HEK293 (cell line): Measurements from ENCODE around the gene UBIAD1.

Experiments
- SCRT2 ChIP-seq: fragments of 450-650 bp; formaldehyde crosslinking; IDR thresholded peaks from 2 replicates; pipeline ENCODE4 v1.5.1; 2016; ENCODE audit warnings: missing biosample characterization, missing genetic modification characterization
- ZNF157 ChIP-seq: fragments of 450-650 bp; formaldehyde crosslinking; IDR thresholded peaks from 2 replicates; pipeline ENCODE4 v1.5.1; 2016; ENCODE audit warnings: missing biosample characterization, missing genetic modification characterization
- ZNF175 ChIP-seq: fragments of 450-650 bp; formaldehyde crosslinking; IDR thresholded peaks from 2 replicates; pipeline ENCODE4 v1.5.1; 2016; ENCODE audit warnings: missing biosample characterization, missing genetic modification characterization
- ZNF24 ChIP-seq: fragments of 450-650 bp; formaldehyde crosslinking; IDR thresholded peaks from 2 replicates; pipeline ENCODE4 v1.5.1; 2016; ENCODE audit warnings: missing biosample characterization, missing genetic modification characterization
- ZNF274 ChIP-seq, 2 experiments: fragments of 200-500 bp in 1 of 2; fragments of 450-650 bp in 1 of 2; sonication (Bioruptor generic) in 1 of 2; formaldehyde crosslinking in 1 of 2; IDR thresholded peaks; 2 replicates each; pipeline versions ENCODE4 v1.5.1 to v1.6.1; 2014 to 2016; ENCODE audit warnings: borderline replicate concordance in 1 of 2, inconsistent platforms in 1 of 2, low read length in 1 of 2, missing biosample characterization in 1 of 2, missing genetic modification characterization in 1 of 2
- ZNF404 ChIP-seq: fragments of 450-650 bp; formaldehyde crosslinking; IDR thresholded peaks from 2 replicates; pipeline ENCODE4 v1.5.1; 2017; ENCODE audit warnings: missing biosample characterization, missing genetic modification characterization
- ZNF701 ChIP-seq: fragments of 450-650 bp; formaldehyde crosslinking; IDR thresholded peaks from 2 replicates; pipeline ENCODE4 v1.5.1; 2016; ENCODE audit warnings: missing biosample characterization, missing genetic modification characterization
- TF ChIP-seq, protein P1 (sequence below): IDR thresholded peaks from 2 replicates; pipeline ENCODE4 v1.6.1; 2011; ENCODE audit warnings: mild to moderate bottlenecking, low read depth, low read length, borderline replicate concordance
- TF ChIP-seq, protein P2 (sequence below): fragments of 450-650 bp; formaldehyde crosslinking; IDR thresholded peaks from 2 replicates; pipeline ENCODE4 v1.5.1; 2016; ENCODE audit warnings: missing biosample characterization, missing genetic modification characterization
- TF ChIP-seq, protein P3 (sequence below): fragments of 450-650 bp; formaldehyde crosslinking; IDR thresholded peaks from 2 replicates; pipeline ENCODE4 v1.5.1; 2016; ENCODE audit warnings: missing biosample characterization, missing genetic modification characterization
- TF ChIP-seq, protein P4 (sequence below): fragments of 450-650 bp; formaldehyde crosslinking; IDR thresholded peaks from 2 replicates; pipeline ENCODE4 v1.5.1; 2016; ENCODE audit warnings: missing biosample characterization, missing genetic modification characterization
- TF ChIP-seq, protein P5 (sequence below): fragments of 450-650 bp; formaldehyde crosslinking; IDR thresholded peaks from 2 replicates; pipeline ENCODE4 v1.5.1; 2017; ENCODE audit warnings: missing biosample characterization, missing genetic modification characterization

DNA sequence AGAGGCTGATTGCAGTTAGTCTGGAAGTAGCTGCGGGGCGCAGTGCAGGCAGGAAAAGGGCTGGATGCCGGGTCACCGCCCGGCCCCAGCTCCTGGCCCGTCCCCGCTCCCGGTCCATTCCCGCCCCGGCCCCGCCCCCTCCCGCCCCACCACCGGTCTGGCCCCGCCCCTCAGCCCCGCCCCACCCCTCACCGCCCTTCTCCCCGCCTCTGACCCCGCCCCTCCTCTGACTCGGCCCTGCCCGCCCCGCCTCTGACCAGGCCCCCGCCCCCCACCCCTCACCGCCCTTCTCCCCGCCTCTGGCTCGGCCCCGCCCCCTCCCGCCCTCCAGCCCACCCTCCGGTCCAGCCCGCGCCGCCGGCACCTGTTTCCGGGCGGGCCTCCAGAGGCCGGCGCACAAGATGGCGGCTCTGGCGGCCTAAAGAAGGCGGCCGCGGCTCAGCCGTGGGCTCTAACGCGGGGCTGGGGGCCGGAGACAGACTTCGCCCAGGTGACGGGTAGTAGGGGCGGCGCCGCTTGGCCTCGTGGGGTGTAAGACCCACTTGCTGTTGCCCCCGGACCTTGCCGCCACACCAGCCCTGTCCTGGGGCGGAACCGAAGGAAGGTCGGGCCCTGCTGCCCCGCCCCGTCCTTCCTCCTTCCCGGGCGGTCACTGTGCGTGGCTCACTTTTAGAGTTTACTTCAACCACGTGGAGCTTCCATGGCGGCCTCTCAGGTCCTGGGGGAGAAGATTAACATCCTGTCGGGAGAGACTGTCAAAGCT, at the start of gene UBIAD1:
- TF ChIP-seq, protein P1, sequence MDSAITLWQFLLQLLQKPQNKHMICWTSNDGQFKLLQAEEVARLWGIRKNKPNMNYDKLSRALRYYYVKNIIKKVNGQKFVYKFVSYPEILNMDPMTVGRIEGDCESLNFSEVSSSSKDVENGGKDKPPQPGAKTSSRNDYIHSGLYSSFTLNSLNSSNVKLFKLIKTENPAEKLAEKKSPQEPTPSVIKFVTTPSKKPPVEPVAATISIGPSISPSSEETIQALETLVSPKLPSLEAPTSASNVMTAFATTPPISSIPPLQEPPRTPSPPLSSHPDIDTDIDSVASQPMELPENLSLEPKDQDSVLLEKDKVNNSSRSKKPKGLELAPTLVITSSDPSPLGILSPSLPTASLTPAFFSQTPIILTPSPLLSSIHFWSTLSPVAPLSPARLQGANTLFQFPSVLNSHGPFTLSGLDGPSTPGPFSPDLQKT, result no peak
- TF ChIP-seq, protein P2, sequence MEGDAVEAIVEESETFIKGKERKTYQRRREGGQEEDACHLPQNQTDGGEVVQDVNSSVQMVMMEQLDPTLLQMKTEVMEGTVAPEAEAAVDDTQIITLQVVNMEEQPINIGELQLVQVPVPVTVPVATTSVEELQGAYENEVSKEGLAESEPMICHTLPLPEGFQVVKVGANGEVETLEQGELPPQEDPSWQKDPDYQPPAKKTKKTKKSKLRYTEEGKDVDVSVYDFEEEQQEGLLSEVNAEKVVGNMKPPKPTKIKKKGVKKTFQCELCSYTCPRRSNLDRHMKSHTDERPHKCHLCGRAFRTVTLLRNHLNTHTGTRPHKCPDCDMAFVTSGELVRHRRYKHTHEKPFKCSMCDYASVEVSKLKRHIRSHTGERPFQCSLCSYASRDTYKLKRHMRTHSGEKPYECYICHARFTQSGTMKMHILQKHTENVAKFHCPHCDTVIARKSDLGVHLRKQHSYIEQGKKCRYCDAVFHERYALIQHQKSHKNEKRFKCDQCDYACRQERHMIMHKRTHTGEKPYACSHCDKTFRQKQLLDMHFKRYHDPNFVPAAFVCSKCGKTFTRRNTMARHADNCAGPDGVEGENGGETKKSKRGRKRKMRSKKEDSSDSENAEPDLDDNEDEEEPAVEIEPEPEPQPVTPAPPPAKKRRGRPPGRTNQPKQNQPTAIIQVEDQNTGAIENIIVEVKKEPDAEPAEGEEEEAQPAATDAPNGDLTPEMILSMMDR (tag by site-specific recombination), result no peak
- TF ChIP-seq, protein P3, sequence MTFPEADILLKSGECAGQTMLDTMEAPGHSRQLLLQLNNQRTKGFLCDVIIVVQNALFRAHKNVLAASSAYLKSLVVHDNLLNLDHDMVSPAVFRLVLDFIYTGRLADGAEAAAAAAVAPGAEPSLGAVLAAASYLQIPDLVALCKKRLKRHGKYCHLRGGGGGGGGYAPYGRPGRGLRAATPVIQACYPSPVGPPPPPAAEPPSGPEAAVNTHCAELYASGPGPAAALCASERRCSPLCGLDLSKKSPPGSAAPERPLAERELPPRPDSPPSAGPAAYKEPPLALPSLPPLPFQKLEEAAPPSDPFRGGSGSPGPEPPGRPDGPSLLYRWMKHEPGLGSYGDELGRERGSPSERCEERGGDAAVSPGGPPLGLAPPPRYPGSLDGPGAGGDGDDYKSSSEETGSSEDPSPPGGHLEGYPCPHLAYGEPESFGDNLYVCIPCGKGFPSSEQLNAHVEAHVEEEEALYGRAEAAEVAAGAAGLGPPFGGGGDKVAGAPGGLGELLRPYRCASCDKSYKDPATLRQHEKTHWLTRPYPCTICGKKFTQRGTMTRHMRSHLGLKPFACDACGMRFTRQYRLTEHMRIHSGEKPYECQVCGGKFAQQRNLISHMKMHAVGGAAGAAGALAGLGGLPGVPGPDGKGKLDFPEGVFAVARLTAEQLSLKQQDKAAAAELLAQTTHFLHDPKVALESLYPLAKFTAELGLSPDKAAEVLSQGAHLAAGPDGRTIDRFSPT (tag by site-specific recombination), result 0 out of 2 replicates have a peak, but pooled peaks have one; percentile 33
- TF ChIP-seq ZNF157 (tag by site-specific recombination), result no peak
- TF ChIP-seq, protein P4, sequence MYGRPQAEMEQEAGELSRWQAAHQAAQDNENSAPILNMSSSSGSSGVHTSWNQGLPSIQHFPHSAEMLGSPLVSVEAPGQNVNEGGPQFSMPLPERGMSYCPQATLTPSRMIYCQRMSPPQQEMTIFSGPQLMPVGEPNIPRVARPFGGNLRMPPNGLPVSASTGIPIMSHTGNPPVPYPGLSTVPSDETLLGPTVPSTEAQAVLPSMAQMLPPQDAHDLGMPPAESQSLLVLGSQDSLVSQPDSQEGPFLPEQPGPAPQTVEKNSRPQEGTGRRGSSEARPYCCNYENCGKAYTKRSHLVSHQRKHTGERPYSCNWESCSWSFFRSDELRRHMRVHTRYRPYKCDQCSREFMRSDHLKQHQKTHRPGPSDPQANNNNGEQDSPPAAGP, result peak; percentile 89
- TF ChIP-seq ZNF404 (tag by site-specific recombination), result no peak
- no peak for TF ChIP-seq ZNF175
- TF ChIP-seq ZNF274 (IDR thresholded peaks at IDR 0.05; ENCODE audit: low read length), result no peak
- TF ChIP-seq ZNF274 (tag by site-specific recombination; IDR thresholded peaks at IDR 0.05; ENCODE audit: borderline replicate concordance), result no peak
- TF ChIP-seq, protein P5, sequence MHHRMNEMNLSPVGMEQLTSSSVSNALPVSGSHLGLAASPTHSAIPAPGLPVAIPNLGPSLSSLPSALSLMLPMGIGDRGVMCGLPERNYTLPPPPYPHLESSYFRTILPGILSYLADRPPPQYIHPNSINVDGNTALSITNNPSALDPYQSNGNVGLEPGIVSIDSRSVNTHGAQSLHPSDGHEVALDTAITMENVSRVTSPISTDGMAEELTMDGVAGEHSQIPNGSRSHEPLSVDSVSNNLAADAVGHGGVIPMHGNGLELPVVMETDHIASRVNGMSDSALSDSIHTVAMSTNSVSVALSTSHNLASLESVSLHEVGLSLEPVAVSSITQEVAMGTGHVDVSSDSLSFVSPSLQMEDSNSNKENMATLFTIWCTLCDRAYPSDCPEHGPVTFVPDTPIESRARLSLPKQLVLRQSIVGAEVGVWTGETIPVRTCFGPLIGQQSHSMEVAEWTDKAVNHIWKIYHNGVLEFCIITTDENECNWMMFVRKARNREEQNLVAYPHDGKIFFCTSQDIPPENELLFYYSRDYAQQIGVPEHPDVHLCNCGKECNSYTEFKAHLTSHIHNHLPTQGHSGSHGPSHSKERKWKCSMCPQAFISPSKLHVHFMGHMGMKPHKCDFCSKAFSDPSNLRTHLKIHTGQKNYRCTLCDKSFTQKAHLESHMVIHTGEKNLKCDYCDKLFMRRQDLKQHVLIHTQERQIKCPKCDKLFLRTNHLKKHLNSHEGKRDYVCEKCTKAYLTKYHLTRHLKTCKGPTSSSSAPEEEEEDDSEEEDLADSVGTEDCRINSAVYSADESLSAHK (tag by site-specific recombination), result peak; percentile 56; the same call in 1 of the 2 replicates
- peak; percentile 72 for TF ChIP-seq ZNF24
- no peak for TF ChIP-seq ZNF701 (tag by site-specific recombination)
- peak; percentile 88 for TF ChIP-seq SCRT2 (tag by site-specific recombination)
